ENCODE measurements around the gene OR4F15. TPM values are rescaled to one million over a fixed set of nuclear protein-coding genes. Genes with fewer than 3 reads are reported as not detected.

Gene OR4F15
- polyA plus RNA-seq, 3 donors = not detected

Other genes starting within 250 kb of the OR4F15 start
- 10 to 100 TPM; 60.8 to 66.8 (median 62.6) TPM for gene TM2D3, start 159.8 kb upstream of the OR4F15 start, polyA plus RNA-seq (ENCODE audit: insufficient read length in 3 of 3)
- 10 to 100 TPM; 20.3 to 25.0 (median 21.3) TPM for gene TARS3, start 87.7 kb upstream of the OR4F15 start, polyA plus RNA-seq (ENCODE audit: insufficient read length in 3 of 3)
- gene OR4F6, start 8.7 kb upstream of the OR4F15 start, polyA plus RNA-seq (ENCODE audit: insufficient read length in 3 of 3) = not detected